Mesenchymal stem cell (in vitro differentiated cells and primary cell): ENCODE measurements around the gene LPP.

Experiments used
- DNase-seq: peaks from one replicate; pipeline ENCODE4 v3.0.0-alpha.2; 2013
- H2AFZ ChIP-seq: one replicate; pipeline ENCODE4 v1.6.1; 2013; ENCODE audit warnings: low read depth, mild to moderate bottlenecking, control low read depth, inconsistent platforms, low read length, moderate library complexity
- H2AK5ac ChIP-seq: 2 replicates; pipeline ENCODE4 v1.6.1; 2013; ENCODE audit warnings: low read length, moderate library complexity, mild to moderate bottlenecking, inconsistent platforms; ENCODE audit not compliant: severe bottlenecking
- H2BK120ac ChIP-seq: one replicate; pipeline ENCODE4 v1.6.1; 2013; ENCODE audit warnings: low read depth, mild to moderate bottlenecking, inconsistent platforms, low read length, moderate library complexity
- H2BK12ac ChIP-seq, 2 experiments: one replicate each; pipeline ENCODE4 v1.6.1; 2013; ENCODE audit warnings: inconsistent platforms in 2 of 2, low read length in 2 of 2, mild to moderate bottlenecking in 2 of 2, moderate library complexity in 2 of 2, control low read depth in 1 of 2
- H2BK15ac ChIP-seq: one replicate; pipeline ENCODE4 v1.6.1; 2013; ENCODE audit warnings: mild to moderate bottlenecking, low read depth, inconsistent platforms; ENCODE audit not compliant: poor library complexity, severe bottlenecking
- H2BK5ac ChIP-seq: 2 replicates; pipeline ENCODE4 v1.6.1; 2013; ENCODE audit warnings: low read depth, mild to moderate bottlenecking, low read length, control low read depth, inconsistent platforms; ENCODE audit not compliant: poor library complexity, severe bottlenecking
- H3K14ac ChIP-seq, 2 experiments: one replicate each; pipeline ENCODE4 v1.6.1; 2013; ENCODE audit warnings: inconsistent platforms in 2 of 2, low read length in 2 of 2, control low read depth in 1 of 2, mild to moderate bottlenecking in 1 of 2, moderate library complexity in 1 of 2
- H3K18ac ChIP-seq, 2 experiments: one replicate each; pipeline ENCODE4 v1.6.1; 2013; ENCODE audit warnings: inconsistent platforms in 2 of 2, low read length in 2 of 2, control low read depth in 1 of 2, low read depth in 1 of 2, mild to moderate bottlenecking in 1 of 2
- H3K23ac ChIP-seq, 2 experiments: one replicate each; pipeline ENCODE4 v1.6.1; 2013; ENCODE audit warnings: inconsistent platforms in 2 of 2, low read length in 2 of 2, mild to moderate bottlenecking in 2 of 2, moderate library complexity in 2 of 2, control low read depth in 1 of 2
- H3K27ac ChIP-seq: 2 replicates; pipeline ENCODE4 v1.5.1; 2013; ENCODE audit warnings: mild to moderate bottlenecking, moderate library complexity, low read length, control low read depth, inconsistent platforms; ENCODE audit not compliant: poor library complexity, severe bottlenecking
- H3K27me3 ChIP-seq, 2 experiments: 2 replicates each; pipeline versions ENCODE4 v1.6.1 to v1.7.0; 2013; ENCODE audit warnings: low read length in 2 of 2, mild to moderate bottlenecking in 2 of 2, moderate library complexity in 2 of 2, control low read depth in 1 of 2, inconsistent platforms in 1 of 2; ENCODE audit not compliant: control insufficient read depth in 1 of 2, insufficient read depth in 1 of 2
- H3K36me3 ChIP-seq, 2 experiments: 2 replicates each; pipeline versions ENCODE4 v1.6.1 to v1.7.0; 2013; ENCODE audit warnings: low read length in 2 of 2, control low read depth in 1 of 2, inconsistent platforms in 1 of 2, low read depth in 1 of 2, mild to moderate bottlenecking in 1 of 2; ENCODE audit not compliant: insufficient read depth in 2 of 2, control insufficient read depth in 1 of 2
- H3K4ac ChIP-seq, 2 experiments: one replicate each; pipeline ENCODE4 v1.6.1; 2013; ENCODE audit warnings: inconsistent platforms in 2 of 2, low read length in 2 of 2, mild to moderate bottlenecking in 2 of 2, moderate library complexity in 2 of 2, control low read depth in 1 of 2, low read depth in 1 of 2
- H3K4me1 ChIP-seq: 2 replicates; pipeline ENCODE4 v1.6.1; 2013; ENCODE audit warnings: low read depth, low read length, control low read depth; ENCODE audit not compliant: control insufficient read depth, insufficient read depth
- H3K4me2 ChIP-seq: 2 replicates; pipeline ENCODE4 v1.6.1; 2013; ENCODE audit warnings: low read length, mild to moderate bottlenecking, inconsistent platforms; ENCODE audit not compliant: poor library complexity, severe bottlenecking
- H3K4me3 ChIP-seq, 2 experiments: 2 replicates each; pipeline versions ENCODE4 v1.5.1 to v1.7.0; 2013; ENCODE audit warnings: low read length in 2 of 2, mild to moderate bottlenecking in 2 of 2, control low read depth in 1 of 2, low read depth in 1 of 2; ENCODE audit not compliant: insufficient read depth in 1 of 2
- H3K79me1 ChIP-seq: replicated peaks from 2 replicates; pipeline ENCODE4 v1.6.1; 2013; ENCODE audit warnings: mild to moderate bottlenecking, control low read depth, low read length, inconsistent platforms; ENCODE audit not compliant: poor library complexity, severe bottlenecking
- H3K9ac ChIP-seq: 2 replicates; pipeline ENCODE4 v1.7.0; 2013; ENCODE audit warnings: mild to moderate bottlenecking, low read length, moderate library complexity
- H3K9me3 ChIP-seq: 2 replicates; pipeline ENCODE4 v1.7.0; 2013; ENCODE audit warnings: mild to moderate bottlenecking, low read length; ENCODE audit not compliant: control insufficient read depth
- H4K8ac ChIP-seq: one replicate; pipeline ENCODE4 v1.6.1; 2013; ENCODE audit warnings: inconsistent platforms, mild to moderate bottlenecking, low read length, moderate library complexity
- H4K91ac ChIP-seq: one replicate; pipeline ENCODE4 v1.6.1; 2013; ENCODE audit warnings: mild to moderate bottlenecking, low read length, inconsistent platforms
- WGBS: methylation state at CpG from one replicate; pipeline ENCODE4 v1.1.7; 2013; ENCODE audit warnings: mixed read lengths; 5-methylcytosine and 5-hydroxymethylcytosine counted together

Gene LPP

GRCh38 chr3:188280627-188281026 lies 126.7 kb downstream of the LPP start:
- H2BK12ac ChIP-seq = no peak overlapping the region
- no peaks in the 10 kb centered on the region for H3K27me3 ChIP-seq
- H3K4me3 ChIP-seq = no peak overlapping the region
- no peak overlapping the region for H3K4ac ChIP-seq
- peaks cover 22% of the 10 kb centered on the region for H3K79me1 ChIP-seq
- H3K18ac ChIP-seq = no peak overlapping the region
- H3K14ac ChIP-seq = no peak overlapping the region
- DNase-seq = peak; percentile 63
- no peak overlapping the region for H2BK5ac ChIP-seq
- no peak overlapping the region for H4K8ac ChIP-seq
- H3K4me1 ChIP-seq = peaks cover 10% of the 10 kb centered on the region
- H3K23ac ChIP-seq = no peak overlapping the region
- peak overlapping the region; percentile 49 for H2AK5ac ChIP-seq
- H3K9ac ChIP-seq = no peak overlapping the region
- no peak overlapping the region for H2AFZ ChIP-seq
- peaks cover 0 to 4% of the 10 kb centered on the region in 2 experiments for H3K36me3 ChIP-seq
- no peak overlapping the region for H3K4me2 ChIP-seq
- no peaks in the 10 kb centered on the region for H3K9me3 ChIP-seq
- H3K27ac ChIP-seq = no peak overlapping the region
- H4K91ac ChIP-seq = no peak overlapping the region
- no peak overlapping the region for H2BK120ac ChIP-seq
- no peak overlapping the region for H2BK15ac ChIP-seq
- WGBS = 69% methylated on average over 5 of the region's 5 CpGs

DNA sequence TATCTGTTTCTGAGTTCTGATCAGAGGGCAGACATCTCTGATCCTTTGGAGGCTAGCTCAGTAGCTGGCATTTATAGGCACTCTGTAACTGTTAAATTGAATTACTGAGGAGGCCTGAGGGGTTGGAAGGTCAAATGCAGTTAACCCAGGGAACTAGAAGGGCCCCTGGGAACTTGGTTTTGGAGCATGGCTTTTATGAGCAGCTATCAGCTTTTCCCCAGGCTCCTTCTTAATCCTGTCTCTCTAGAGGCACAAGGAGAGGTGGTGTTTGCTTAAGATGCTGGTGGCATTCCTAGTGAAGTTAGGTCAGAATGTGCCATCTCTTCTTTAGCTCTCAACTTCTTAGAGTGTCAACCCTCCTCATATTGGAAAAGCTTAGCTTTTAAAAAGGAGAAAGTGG lies 128.9 kb downstream of the LPP start:
- Histone ChIP-seq H3K14ac (no peak overlapping the region), H3K4ac (no peak overlapping the region), H3K18ac (peak overlapping the region in 1 of 2 experiments; percentile 34), H3K79me1 (peaks cover 22% of the 10 kb centered on the region), H2BK12ac (no peak overlapping the region), H4K8ac (no peak overlapping the region), H4K91ac (no peak overlapping the region), H2AK5ac (no peak overlapping the region), H3K23ac (no peak overlapping the region), H3K4me2 (no peak overlapping the region), H3K4me1 (peaks cover 9% of the 10 kb centered on the region), H2AFZ (no peak overlapping the region), H2BK120ac (no peak overlapping the region), H3K4me3 (no peak overlapping the region), H2BK5ac (no peak overlapping the region), H3K27ac (no peak overlapping the region), H3K9me3 (no peaks in the 10 kb centered on the region), H2BK15ac (no peak overlapping the region), H3K36me3 (no peaks in the 10 kb centered on the region), H3K27me3 (no peaks in the 10 kb centered on the region), H3K9ac (no peak overlapping the region)
- DNase-seq = peak; percentile 44

DNA sequence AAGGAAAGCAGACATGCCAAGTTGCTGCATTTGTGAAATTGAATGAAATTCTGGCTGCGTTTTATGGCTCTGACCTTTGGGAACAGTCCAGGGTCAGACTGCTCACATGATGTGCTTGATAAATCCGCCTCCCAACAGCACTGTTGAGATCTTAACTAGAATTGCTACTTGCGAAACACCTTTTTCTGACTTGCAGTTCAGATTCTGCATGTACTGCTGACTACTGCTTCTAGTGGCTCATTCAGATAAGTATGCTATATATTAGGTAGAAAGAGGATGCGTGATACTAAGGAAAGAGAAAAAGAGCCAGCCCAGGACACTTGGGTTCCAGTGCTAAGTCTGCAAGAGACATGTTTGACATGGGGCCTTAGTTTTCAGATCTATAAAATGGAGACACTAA lies 129.4 kb downstream of the LPP start:
- no peak overlapping the region for H4K8ac ChIP-seq

GRCh38 chr3:188284455-188285212 lies 130.7 kb downstream of the LPP start:
- H3K18ac ChIP-seq = peak overlapping the region; percentile 7 to 31
- WGBS = 75% methylated on average over 9 of the region's 9 CpGs

More for the DNA sequence above, 129.4 kb downstream of the LPP start:
- H3K23ac ChIP-seq = no peak overlapping the region
- no peak overlapping the region for H3K4me2 ChIP-seq
- no peak overlapping the region for H3K18ac ChIP-seq
- no peak overlapping the region for H2BK15ac ChIP-seq
- peaks cover 9% of the 10 kb centered on the region for H3K4me1 ChIP-seq
- H3K79me1 ChIP-seq = peaks cover 24% of the 10 kb centered on the region
- whole genome bisulfite sequencing = 57% methylated on average over 3 of the region's 4 CpGs
- no peak overlapping the region for H3K9ac ChIP-seq
- H2AK5ac ChIP-seq = peak overlapping the region; percentile 45
- no peaks in the 10 kb centered on the region for H3K27me3 ChIP-seq
- H3K4ac ChIP-seq = no peak overlapping the region
- H3K36me3 ChIP-seq = no peaks in the 10 kb centered on the region
- H3K9me3 ChIP-seq = no peaks in the 10 kb centered on the region
- H2BK120ac ChIP-seq = peak overlapping the region; percentile 27
- H2AFZ ChIP-seq = no peak overlapping the region
- H3K4me3 ChIP-seq = no peak overlapping the region
- no peak overlapping the region for H3K14ac ChIP-seq
- peak overlapping the region in 1 of 2 experiments; percentile 52 for H2BK12ac ChIP-seq
- no peak overlapping the region for H4K91ac ChIP-seq
- H2BK5ac ChIP-seq = no peak overlapping the region
- DNase-seq = peak; percentile 79
- no peak overlapping the region for H3K27ac ChIP-seq

More at GRCh38 chr3:188284455-188285212, 130.7 kb downstream of the LPP start:
- Histone ChIP-seq H2AFZ (no peak overlapping the region), H3K36me3 (no peaks in the 10 kb centered on the region), H3K4me3 (no peak overlapping the region), H4K91ac (no peak overlapping the region), H3K23ac (no peak overlapping the region), H3K4ac (peak overlapping the region; percentile 17 to 57), H4K8ac (peak overlapping the region; percentile 5), H3K4me1 (peaks cover 8% of the 10 kb centered on the region), H2BK120ac (no peak overlapping the region), H3K79me1 (peaks cover 19% of the 10 kb centered on the region), H3K9me3 (no peaks in the 10 kb centered on the region), H3K27me3 (no peaks in the 10 kb centered on the region), H2BK12ac (peak overlapping the region; percentile 2 to 59), H3K4me2 (no peak overlapping the region), H2BK5ac (no peak overlapping the region), H3K9ac (no peak overlapping the region), H2AK5ac (peak overlapping the region; percentile 57), H2BK15ac (no peak overlapping the region), H3K27ac (no peak overlapping the region), H3K14ac (peak overlapping the region in 1 of 2 experiments; percentile 9)
- DNase-seq = peak; percentile 46
